DND-41 (cell line): ENCODE measurements around the gene BUD13.

Experiments
- ATAC-seq: fragments of 200-7000 bp; cut with Tn5 transposase; 3 replicates; pipeline ENCODE4 v1.9.1; 2021; ENCODE audit warnings: low read depth; ENCODE audit not compliant: insufficient read depth
- DNase-seq: peaks from one replicate; pipeline ENCODE4 v3.0.0-alpha.2; 2020
- H2AFZ ChIP-seq: 2 replicates; pipeline ENCODE4 v1.6.0; 2012; ENCODE audit warnings: low read depth, low read length
- H3K27ac ChIP-seq: 2 replicates; pipeline ENCODE4 v1.5.1; 2012; ENCODE audit warnings: low read length, inconsistent platforms
- H3K27me3 ChIP-seq: fragments of 200-600 bp; sonication (generic); 2 replicates; pipeline ENCODE4 v1.6.0; 2012; ENCODE audit warnings: low read length, mild to moderate bottlenecking, inconsistent platforms; ENCODE audit not compliant: insufficient read depth, poor library complexity
- H3K36me3 ChIP-seq: 2 replicates; pipeline ENCODE4 v1.5.1; 2012; ENCODE audit warnings: low read length, inconsistent platforms; ENCODE audit not compliant: insufficient read depth
- H3K4me1 ChIP-seq: 2 replicates; pipeline ENCODE4 v1.5.1; 2012; ENCODE audit warnings: mild to moderate bottlenecking, low read length; ENCODE audit not compliant: insufficient read depth
- H3K4me2 ChIP-seq: 2 replicates; pipeline ENCODE4 v1.6.0; 2012; ENCODE audit warnings: mild to moderate bottlenecking, moderate library complexity, low read length, inconsistent platforms; ENCODE audit not compliant: insufficient read depth
- H3K4me3 ChIP-seq, 2 experiments: fragments of 200-600 bp in 1 of 2; shearing (Covaris generic) in 1 of 2; 2 replicates each; pipeline ENCODE4 v1.5.1; 2012 to 2016; ENCODE audit warnings: inconsistent platforms in 2 of 2, low read length in 2 of 2, mild to moderate bottlenecking in 2 of 2, low read depth in 1 of 2, moderate library complexity in 1 of 2
- H3K79me2 ChIP-seq: 2 replicates; pipeline ENCODE4 v1.6.0; 2012; ENCODE audit warnings: low read length, inconsistent platforms; ENCODE audit not compliant: insufficient read depth
- H3K9ac ChIP-seq: 2 replicates; pipeline ENCODE4 v1.6.0; 2012; ENCODE audit warnings: low read depth, mild to moderate bottlenecking, inconsistent platforms, low read length, moderate library complexity
- H3K9me3 ChIP-seq: 2 replicates; pipeline ENCODE4 v1.5.1; 2012; ENCODE audit warnings: low read length, moderate library complexity, mild to moderate bottlenecking, inconsistent platforms; ENCODE audit not compliant: insufficient read depth, severe bottlenecking
- H4K20me1 ChIP-seq: 2 replicates; pipeline ENCODE4 v1.6.0; 2012; ENCODE audit warnings: low read length; ENCODE audit not compliant: insufficient read depth
- CTCF ChIP-seq: IDR thresholded peaks from 2 replicates; pipeline ENCODE4 v1.5.1; 2012; ENCODE audit warnings: borderline replicate concordance, low read length, moderate library complexity, mild to moderate bottlenecking; ENCODE audit not compliant: poor library complexity, severe bottlenecking; ENCODE audit errors: extremely low read depth
- EZH2 ChIP-seq: IDR thresholded peaks from 3 replicates; pipeline ENCODE4 v1.6.1; 2012; ENCODE audit warnings: borderline replicate concordance, low read depth, mild to moderate bottlenecking, moderate library complexity, low read length, inconsistent platforms; ENCODE audit not compliant: severe bottlenecking

BUD13 gene

GRCh38 chr11:116703421-116703820, 69.4 kb downstream of the BUD13 start:
- Histone ChIP-seq H3K36me3 (no peaks in the 10 kb centered on the region), H4K20me1 (no peaks in the 10 kb centered on the region), H3K4me1 (no peaks in the 10 kb centered on the region), H3K9ac (no peak overlapping the region), H3K27me3 (no peaks in the 10 kb centered on the region), H3K79me2 (no peaks in the 10 kb centered on the region), H3K27ac (no peak overlapping the region), H3K4me2 (no peak overlapping the region), H2AFZ (no peak overlapping the region), H3K4me3 (no peak overlapping the region), H3K9me3 (no peaks in the 10 kb centered on the region)
- no peak for TF ChIP-seq EZH2
- no peak for TF ChIP-seq CTCF
- DNase-seq: peak; percentile 35
- peak; percentile 59; the same call in 2 of the 3 replicates for ATAC-seq

- Histone ChIP-seq H3K4me2 (no peak overlapping the region), H3K9ac (no peak overlapping the region)
Observed at GRCh38 chr11:116702772-116703385, 69.9 kb downstream of the BUD13 start.

GRCh38 chr11:116701876-116702275, 70.9 kb downstream of the BUD13 start:
- Histone ChIP-seq H3K36me3 (no peaks in the 10 kb centered on the region), H3K27ac (no peak overlapping the region)

More at GRCh38 chr11:116702772-116703385, 69.9 kb downstream of the BUD13 start:
- no peak overlapping the region for H2AFZ ChIP-seq
- no peaks in the 10 kb centered on the region for H4K20me1 ChIP-seq
- no peaks in the 10 kb centered on the region for H3K79me2 ChIP-seq
- no peaks in the 10 kb centered on the region for H3K9me3 ChIP-seq
- DNase-seq (no peak), ATAC-seq (no peak)
- TF ChIP-seq EZH2 (no peak), CTCF (no peak)
- no peaks in the 10 kb centered on the region for H3K4me1 ChIP-seq
- H3K27ac ChIP-seq: no peak overlapping the region
- no peaks in the 10 kb centered on the region for H3K36me3 ChIP-seq
- H3K4me3 ChIP-seq: no peak overlapping the region
- peaks cover 3% of the 10 kb centered on the region for H3K27me3 ChIP-seq

More at GRCh38 chr11:116701876-116702275, 70.9 kb downstream of the BUD13 start:
- H3K9me3 ChIP-seq: no peaks in the 10 kb centered on the region
- no peak overlapping the region for H2AFZ ChIP-seq
- no peak overlapping the region for H3K9ac ChIP-seq
- no peak overlapping the region for H3K4me2 ChIP-seq
- H3K4me1 ChIP-seq: no peaks in the 10 kb centered on the region
- no peak for ATAC-seq
- no peaks in the 10 kb centered on the region for H3K79me2 ChIP-seq
- peaks cover 5% of the 10 kb centered on the region for H3K27me3 ChIP-seq
- DNase-seq: no peak
- no peaks in the 10 kb centered on the region for H4K20me1 ChIP-seq
- H3K4me3 ChIP-seq: no peak overlapping the region
- TF ChIP-seq CTCF (no peak), EZH2 (no peak)
